ENCODE measurements around the gene RGS14.
"Not testable (repeated sequence)": the region's sequence is repeated elsewhere in the genome, so short reads cannot be mapped to it uniquely, and the experiment has no call there.

GRCh38 chr5:177375516-177375915 is 17.8 kb downstream of the RGS14 start:
- TF ChIP-seq EZH2 (IDR thresholded peaks at IDR 0.05); POLR2AphosphoS5 (IDR thresholded peaks at IDR 0.05; ENCODE audit: borderline replicate concordance, low read depth, low read length); FOXP2 (optimal IDR thresholded peaks at IDR 0.05; ENCODE audit: control extremely low read depth, extremely low read length, insufficient read depth): not testable (repeated sequence)
